ENCODE results near the gene ARMC10.

DNA sequence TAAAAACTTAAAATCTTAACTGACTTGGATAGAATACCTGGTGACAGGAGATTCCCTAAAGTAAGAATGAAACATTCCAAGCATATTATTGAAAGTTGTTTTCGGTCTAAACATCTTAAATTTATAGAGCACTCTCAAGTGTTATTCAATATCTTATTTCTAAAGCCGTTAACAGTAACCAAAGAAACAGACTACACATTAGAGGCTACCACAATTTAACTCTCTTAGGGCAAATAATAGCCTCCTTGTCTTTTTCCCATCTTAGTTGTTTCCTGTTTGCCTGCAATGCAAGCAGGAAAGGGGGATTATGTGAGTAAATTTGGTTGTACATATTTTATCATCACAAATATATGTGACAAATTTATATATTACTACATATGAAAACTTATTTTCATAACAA, 42.5 kb downstream of the ARMC10 start:
- TF ChIP-seq, protein P1, sequence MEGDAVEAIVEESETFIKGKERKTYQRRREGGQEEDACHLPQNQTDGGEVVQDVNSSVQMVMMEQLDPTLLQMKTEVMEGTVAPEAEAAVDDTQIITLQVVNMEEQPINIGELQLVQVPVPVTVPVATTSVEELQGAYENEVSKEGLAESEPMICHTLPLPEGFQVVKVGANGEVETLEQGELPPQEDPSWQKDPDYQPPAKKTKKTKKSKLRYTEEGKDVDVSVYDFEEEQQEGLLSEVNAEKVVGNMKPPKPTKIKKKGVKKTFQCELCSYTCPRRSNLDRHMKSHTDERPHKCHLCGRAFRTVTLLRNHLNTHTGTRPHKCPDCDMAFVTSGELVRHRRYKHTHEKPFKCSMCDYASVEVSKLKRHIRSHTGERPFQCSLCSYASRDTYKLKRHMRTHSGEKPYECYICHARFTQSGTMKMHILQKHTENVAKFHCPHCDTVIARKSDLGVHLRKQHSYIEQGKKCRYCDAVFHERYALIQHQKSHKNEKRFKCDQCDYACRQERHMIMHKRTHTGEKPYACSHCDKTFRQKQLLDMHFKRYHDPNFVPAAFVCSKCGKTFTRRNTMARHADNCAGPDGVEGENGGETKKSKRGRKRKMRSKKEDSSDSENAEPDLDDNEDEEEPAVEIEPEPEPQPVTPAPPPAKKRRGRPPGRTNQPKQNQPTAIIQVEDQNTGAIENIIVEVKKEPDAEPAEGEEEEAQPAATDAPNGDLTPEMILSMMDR (IDR thresholded peaks at IDR 0.05): no peak
- TF ChIP-seq POLR2A (IDR thresholded peaks at IDR 0.05): no peak

Data from right lobe of liver (tissue), 4 donors.